HG03378 (cell line): ENCODE data around the gene PPM1D.
"Not testable (repeated sequence)": the region's sequence is repeated elsewhere in the genome, so short reads cannot be mapped to it uniquely, and the experiment has no call there.

ENCODE experiments used
- ATAC-seq: cut with Tn5 transposase; IDR thresholded peaks from one replicate; pipeline ENCODE4 v1.9.1; 2021; ENCODE audit warnings: mild to moderate bottlenecking, moderate library complexity; ENCODE audit not compliant: unreplicated experiment

Gene PPM1D

DNA sequence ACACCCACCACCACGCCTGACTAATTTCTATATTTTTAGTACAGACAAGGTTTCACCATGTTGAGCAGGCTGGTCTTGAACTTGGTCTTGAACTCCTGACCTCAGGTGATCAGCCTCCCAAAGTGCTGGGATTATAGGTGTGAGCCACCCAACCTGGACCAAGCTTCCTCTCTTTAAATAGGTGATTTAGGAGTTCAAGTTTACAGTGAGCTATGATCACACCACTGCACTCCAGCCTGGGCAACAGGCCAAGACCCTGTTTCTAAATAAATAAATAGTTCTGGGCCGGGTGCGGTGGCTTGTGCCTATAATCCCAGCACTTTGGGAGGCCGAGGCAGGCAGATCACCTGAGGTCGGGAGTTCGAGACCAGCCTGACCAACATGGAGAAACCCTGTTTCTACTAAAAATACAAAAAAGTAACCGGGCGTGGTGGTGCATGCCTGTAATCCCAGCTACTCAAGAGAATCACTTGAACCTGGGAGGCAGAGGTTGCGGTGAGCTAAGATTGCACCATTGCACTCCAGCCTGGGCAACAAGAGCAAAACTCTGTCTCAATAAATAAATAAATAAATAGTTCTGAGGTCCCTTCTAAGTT lies 6.5 kb upstream of the PPM1D start:
- not testable (repeated sequence) for ATAC-seq

DNA sequence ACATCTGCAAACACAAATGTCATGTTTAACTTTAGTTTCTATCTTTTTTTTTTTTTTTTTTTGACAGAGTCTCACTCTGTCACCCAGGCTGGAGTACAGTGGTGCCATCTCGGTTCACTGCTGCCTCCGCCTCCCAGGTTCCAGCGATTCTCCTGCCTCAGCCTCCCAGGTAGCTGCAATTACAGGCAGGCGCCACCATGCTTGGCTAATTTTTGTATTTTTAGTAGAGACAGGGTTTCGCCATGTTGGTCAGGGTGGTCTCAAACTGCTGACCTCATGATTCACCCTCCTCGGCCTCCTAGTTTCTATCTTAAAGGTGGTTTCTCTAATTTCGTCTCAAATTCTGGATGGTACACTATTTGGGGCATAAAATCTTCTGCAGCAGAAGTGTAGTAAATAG lies 5.8 kb upstream of the PPM1D start:
- ATAC-seq = not testable (repeated sequence)

DNA sequence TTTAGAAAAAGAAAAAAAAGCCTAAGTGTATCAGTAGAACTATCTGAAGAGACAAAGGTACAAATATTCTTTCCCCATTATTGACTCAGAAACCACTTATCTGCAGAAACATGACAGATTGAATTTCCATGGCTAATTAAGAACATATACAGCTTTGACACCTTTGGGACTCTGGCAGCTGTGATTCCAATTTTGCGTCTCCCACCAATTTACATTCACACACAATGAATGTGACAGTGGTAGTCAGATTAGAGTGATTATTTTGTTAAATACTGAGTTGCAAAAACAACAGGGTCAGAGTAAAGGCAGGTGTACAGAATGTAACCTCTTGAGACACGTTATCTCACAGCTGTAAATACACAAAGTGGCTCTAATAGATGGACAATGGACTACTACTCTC lies 5.3 kb upstream of the PPM1D start:
- ATAC-seq = no peak

DNA sequence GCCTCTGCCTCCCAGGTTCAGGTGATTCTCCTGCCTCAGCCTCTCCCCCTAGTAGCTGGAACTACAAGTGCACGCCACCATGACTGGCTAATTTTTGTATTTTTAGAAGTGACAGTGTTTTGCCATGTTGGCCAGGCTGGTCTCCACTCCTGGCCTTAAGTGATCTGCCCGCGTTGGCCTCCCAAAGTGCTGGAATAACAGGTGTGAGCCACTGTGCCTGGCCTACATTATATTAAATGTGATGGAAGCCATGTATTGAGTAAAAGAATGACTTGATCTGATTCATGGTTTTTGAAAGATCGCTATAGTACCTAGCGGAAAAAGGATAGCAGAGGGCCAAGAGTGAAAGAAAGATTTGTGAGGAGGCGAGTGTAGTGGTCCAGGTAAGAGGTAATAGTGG lies 2.7 kb upstream of the PPM1D start:
- ATAC-seq = no peak

DNA sequence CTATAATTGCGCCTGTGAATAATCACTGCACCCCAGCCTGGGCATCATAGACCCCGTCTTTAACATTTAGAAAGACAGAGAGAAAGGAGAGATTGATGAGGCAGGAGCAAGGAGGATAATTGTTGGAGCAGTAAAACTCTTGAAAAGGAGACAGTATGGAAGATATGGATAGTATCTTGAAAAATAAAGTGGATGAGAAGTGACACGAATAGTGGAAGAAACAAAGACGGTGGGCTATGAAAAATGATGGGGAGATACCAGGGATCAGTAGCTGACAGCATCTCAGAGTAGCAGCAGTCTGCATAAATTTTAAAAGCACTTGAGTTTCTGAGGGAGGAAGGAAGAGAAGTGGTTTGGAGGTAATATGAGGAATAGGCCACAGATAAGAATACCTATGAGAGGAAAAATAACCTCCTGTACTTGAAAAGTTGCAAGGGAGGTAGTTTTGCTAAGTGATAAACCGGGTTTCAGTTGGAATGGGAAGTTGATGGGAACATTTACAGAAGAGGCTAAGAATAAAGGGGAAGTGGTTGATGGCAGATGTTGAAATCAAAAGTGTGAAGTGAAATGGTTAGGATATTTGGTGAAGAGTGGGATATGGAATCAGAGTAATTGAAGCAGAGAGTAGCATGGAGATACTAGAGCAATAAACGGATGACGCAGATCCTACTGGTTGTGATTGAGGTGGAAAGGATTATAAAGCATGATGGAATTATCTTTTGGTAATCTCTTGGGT lies 1.8 kb upstream of the PPM1D start:
- ATAC-seq = no peak

DNA sequence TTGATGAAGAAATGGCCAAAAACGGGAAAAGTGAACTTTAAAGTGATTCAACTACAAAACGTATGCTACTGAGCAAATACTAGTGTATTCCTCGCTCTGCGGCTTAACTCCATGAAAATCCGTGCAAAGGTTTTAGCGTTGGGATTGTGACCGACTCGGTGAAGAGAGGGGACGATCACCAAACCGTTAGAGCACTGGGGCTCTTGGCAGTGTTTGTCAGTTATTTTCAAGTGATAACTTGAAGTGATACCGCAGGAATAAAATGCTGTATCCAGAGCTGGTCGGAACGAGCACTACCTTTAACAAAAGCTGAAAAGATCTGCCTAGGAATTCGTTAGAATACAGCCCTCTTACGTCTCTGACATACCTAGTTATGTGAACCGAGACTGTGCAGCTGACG lies 773 bp upstream of the PPM1D start:
- no peak for ATAC-seq

DNA sequence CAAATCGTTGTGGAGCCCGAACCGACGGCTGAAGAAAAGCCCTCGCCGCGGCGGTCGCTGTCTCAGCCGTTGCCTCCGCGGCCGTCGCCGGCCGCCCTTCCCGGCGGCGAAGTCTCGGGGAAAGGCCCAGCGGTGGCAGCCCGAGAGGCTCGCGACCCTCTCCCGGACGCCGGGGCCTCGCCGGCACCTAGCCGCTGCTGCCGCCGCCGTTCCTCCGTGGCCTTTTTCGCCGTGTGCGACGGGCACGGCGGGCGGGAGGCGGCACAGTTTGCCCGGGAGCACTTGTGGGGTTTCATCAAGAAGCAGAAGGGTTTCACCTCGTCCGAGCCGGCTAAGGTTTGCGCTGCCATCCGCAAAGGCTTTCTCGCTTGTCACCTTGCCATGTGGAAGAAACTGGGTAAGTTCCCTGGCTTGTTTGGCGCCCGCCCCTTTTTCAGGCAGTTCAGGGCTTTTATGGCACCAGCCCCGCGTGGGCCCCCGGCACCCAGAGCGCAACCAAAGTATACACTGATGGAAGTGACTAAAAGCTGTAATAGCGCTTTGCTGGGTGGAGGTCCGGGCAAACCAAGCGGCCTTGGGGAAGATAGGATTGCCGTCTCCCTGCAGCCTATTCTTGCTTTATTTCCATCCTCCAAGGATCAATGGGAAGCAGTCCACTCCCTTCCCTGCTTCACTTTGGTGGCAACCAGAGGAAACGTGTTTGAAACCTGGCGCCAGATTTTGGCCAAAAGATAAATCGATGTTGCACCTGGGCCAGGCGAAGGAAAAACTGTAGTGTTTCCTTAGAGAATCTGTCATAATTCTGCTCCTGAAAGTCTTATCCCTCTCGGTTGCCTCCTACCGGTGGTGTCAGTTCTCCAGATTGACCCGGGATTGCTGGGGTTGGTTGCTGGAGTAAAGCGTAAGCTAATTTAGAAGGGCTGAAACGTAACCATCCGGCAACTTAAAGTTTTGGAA lies 775 bp downstream of the PPM1D start:
- peak; percentile 33 for ATAC-seq

DNA sequence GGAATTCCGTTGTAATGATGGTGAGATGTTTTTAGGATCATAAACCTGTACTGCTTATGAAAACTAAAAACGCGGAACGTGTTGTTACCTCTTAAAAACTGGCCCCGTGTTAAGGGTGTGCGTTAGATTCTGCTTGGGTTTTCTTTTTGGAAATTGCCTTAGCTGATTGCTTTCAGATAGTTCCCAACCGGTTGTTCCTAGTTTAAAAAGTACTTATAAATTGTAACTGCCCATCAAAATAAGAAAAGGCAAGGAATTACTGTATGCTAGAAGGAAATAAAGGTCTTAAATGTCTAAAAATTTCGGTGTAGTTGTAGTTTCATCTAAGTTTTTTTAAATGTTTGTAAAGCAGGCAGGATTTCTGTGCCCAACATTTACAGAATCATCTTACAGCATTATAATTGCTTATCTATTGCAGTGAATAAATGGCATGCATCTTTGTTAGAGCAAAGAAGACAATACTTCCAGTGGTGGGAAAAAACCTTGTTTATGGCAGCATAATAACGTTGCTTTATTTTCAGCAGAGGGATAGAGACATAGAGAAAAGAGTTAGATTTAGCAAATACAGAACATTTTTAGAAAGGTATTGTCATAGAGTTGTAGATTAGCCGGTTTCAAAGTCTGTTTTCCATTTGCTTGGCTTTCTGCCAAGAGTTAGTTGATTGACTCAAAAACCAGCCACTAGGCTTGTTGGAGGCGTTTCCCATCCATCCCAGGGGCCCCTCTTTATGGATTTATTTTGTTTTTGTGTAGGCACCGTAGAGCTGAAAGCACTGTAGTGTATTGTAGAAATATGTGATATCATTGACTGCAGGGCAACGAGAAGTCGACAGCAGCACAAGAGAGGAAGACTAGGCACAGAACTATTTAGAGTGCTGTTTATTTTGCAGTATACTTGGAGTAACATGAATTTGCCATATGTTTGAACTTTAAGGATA lies 1.7 kb downstream of the PPM1D start:
- ATAC-seq = no peak

DNA sequence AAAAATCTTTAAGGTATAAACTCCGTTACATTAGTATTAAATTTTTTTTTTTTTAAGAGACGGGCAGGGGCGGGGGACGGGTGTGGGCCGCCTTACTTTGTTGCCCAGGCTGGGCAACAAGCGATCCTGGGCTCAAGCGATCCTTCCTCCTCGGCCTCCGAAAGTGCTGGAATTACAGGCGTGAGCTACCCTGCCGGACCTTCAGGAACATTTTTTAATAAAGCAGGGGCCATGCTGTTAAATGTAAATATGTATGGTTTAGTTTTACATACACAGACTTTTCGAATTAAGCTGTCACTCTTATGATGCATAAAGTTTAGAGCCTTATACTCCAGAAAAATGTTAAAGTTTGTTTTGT lies 2.4 kb downstream of the PPM1D start:
- ATAC-seq = no peak

DNA sequence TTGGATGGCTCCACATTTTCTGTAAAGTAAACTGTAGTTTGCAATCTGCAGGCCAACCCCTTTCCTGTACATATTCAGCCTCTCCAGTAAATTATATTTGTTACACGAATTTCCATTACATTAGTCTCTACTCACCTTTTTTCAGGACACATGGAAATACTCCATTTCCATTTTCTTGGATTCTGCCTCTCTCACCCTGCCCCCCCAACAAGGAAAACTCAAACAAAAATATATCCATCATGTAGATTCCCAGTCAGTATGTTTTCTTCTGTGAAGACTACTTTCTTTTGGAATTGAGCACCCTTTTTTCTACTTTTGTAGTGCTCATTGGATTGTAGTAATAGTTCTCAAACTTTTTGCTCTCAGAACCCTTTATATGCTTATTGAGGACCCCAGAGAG lies 2.9 kb downstream of the PPM1D start:
- ATAC-seq = no peak

DNA sequence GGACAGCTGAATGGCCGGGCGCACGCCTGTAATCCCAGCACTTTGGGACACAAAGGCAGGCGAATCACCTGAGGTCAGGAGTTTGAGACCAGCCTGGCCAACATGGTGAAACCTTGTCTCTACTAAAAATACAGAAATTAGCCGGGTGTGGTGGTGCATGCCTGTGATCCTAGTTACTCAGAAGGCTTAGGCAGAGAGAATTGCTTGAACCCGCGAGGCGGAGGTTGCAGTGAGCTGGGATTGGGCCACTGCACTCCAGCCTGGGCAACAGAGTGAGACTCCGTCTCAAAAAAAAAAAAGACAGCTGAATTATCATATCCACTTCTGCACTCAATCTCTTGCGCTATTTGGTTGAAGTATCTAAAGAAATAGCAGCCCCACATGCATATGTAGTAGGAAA lies 3.5 kb downstream of the PPM1D start:
- not testable (repeated sequence) for ATAC-seq

DNA sequence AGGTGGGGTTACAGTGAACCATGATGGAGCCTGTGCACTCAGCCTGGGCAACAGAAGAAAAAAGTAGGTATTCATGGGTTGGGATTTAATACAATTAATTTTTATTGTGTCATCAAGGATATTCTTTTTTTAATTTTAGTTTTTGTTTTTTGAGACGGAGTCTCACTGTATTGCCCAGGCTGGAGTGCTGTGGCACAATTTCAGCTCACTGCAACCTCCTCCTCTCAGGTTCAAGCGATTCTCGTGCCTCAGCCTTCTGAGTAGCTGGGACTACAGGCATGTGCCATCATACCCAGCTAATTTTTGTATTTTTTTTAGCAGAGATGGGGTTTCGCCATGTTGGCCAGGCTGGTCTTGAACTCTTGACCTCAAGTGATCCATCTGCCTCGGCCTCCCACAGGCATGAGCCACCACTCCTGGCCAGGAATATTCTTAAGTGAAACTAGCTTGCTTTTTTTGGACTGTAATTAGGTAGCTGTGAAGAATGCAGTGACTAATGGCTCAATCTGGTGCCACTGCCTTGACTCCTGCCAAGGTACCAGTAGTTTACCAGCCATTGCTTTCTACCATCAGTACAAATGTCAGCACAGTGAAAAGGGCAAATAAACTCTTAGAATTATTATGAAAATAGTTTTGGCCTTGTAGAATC lies 4.8 kb downstream of the PPM1D start:
- no peak for ATAC-seq

DNA sequence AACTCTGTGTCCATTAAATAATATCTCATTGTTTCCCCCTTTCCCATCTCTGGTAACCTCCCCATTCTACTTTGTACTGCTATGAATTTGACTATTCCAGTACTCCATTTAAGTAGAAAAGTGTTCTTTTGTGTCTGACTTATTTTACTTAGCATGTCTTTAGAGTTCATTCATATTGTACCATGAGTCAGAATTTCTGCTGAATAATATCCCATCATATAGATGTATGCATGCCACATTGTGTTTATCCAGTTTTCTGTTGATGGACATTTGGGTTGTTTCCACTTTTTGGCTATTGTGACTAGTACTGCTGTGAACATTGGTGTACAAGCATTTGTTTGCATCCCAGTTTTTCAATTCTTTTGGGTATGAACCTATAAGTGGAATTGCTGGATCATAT lies 6.0 kb downstream of the PPM1D start:
- ATAC-seq = no peak

DNA sequence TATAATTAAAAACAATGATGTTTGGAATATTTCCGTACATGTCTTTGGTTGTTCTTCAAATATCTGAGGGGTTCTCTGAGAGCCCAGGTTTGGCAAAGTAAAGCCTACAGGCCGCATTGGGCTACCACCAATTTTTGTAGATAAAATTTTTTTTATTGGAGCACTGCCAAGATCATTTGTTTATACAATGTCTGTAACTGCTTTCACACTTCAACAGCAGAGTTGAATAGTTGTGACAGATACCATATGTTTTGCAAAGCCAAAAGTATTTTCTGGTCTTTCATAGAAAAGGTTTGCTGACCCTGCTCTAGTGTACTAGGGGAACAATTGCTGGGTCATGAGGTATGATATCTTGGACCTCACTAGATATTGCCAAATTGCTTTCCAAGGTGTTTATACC lies 10.5 kb downstream of the PPM1D start:
- ATAC-seq = no peak

DNA sequence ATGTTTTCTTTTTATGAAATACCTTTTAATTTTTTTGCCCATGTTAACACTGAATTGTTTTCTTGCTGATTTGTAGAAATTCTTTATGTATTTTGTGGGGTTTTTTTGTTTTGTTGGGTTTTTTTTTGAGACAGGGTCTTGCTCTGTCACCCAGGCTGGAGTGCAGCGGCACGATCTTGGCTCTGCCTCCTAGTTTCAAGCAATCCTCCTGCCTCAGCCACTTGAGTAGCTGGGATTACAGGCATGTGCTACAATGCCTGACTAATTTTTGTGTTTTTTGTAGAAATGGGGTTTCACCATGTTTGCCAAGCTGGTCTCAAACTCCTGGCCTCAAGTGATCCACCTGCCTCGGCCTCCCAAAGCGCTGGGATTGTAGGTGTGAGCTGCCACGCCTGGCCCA lies 11.3 kb downstream of the PPM1D start:
- ATAC-seq = not testable (repeated sequence)

DNA sequence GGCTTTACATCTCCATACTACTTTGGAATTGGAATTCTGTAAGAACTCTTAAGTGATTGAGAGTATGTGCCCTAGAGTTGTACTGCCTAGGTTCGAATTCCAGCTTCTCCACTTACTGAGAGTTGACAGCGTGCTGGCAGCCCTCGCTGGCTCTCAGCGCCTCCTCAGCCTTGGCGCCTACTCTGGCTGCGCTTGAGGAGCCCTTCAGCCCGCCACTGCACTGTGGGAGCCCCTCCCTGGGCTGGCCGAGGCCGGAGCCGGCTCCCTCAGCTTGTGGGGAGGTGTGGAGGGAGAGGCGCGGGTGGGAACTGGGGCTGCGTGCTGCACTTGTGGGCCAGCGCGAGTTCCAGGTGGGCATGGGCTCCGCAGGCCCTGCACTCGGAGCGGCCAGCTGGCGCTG lies 13.3 kb downstream of the PPM1D start:
- ATAC-seq = no peak

DNA sequence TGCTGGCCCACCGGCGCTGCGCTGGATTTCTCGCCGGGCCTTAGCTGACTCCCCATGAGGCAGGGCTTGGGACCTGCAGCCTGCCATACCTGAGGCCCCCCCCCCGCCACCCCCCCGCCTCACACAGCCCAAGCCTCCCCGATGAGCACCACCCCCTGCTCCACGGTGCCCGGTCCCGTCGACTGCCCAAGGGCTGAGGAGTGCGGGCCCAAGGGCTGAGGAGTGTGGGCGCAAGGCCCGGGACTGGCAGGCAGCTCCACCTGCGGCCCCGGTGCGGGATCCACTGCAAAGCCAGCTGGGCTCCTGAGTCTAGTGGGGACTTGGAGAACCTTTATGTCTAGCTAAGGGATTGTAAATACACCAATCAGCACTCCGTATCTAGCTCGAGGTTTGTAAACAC lies 13.8 kb downstream of the PPM1D start:
- ATAC-seq = not testable (repeated sequence)

DNA sequence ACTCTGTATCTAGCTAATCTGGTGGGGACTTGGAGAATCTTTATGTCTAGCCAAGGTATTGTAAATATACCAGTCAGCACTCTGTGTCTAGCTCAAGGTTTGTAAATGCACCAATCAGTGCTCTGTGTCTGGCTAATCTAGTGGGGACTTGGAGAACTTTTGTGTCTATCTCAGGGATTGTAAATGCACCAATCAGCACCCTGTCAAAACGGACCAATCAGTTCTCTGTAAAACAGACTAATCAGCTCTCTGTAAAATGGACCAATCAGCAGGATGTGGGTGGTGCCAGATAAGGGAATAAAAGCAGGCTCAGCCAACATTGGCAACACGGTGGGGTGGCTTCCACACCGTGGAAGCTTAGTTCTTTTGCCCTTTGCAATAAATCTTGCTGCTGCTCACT lies 14.3 kb downstream of the PPM1D start:
- ATAC-seq = not testable (repeated sequence)

DNA sequence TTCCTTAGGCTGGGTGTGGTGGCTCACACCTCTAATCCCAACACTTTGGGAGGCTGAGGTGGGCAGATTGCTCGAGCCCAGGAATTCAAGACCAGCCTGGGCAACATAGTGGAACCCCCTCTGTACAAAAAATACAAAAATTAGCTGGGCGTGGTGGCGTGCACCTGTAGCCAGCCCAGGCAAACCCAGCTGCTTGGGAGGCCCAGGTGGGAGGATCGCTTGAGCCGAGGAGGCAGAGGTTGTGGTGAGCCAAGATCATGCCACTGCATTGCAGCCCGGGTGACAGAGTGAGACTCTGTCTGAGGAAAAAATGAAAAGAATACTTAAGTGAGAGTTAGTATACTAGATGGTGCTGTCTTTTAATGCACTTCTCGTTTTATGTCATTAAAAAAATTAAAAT lies 15.1 kb downstream of the PPM1D start:
- ATAC-seq = no peak

DNA sequence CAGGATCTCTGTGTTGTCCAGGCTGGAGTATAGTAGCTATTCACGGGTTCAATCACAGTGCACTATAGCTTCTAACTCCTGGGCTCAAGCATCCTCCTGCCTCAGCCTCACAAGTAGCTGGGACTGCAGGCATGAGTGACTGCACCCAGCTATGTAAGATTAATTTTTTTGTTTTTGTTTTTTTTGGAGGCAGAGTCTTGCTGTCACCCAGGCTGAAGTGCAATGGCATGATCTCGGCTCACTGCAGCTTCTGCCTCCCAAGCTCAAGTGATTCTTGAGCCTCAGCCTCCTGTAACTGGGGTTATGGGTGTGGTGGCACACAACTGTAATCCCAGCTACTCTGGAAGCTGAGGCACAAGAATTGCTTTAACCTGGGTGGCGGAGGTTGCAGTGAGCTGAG lies 15.8 kb downstream of the PPM1D start:
- ATAC-seq = no peak
